Stimulated activated CD8-positive, alpha-beta memory T cell treated with anti-CD3 and anti-CD28 coated beads, Interleukin-12 subunit alpha, Interleukin-12 subunit beta, amount 100 ng/mL, for 4 hours (primary cell): ENCODE data around the gene NSMCE4A.
"Not testable (repeated sequence)": the region's sequence is repeated elsewhere in the genome, so short reads cannot be mapped to it uniquely, and the experiment has no call there.

Experiments
- DNase-seq: peaks from one replicate; pipeline ENCODE4 v3.0.0-alpha.2; 2020; ENCODE audit warnings: low read depth

Gene NSMCE4A

GRCh38 chr10:121974535-121975294 lies at the start of gene NSMCE4A:
Gene NSMCE4A (minus strand): TSS chr10:121975217. CDS start chr10:121975165, 52 bp downstream.
- DNase-seq, result peak; percentile 62

- not testable (repeated sequence) for DNase-seq
Observed at GRCh38 chr10:122023257-122023656, 48.2 kb upstream of the NSMCE4A start.

GRCh38 chr10:122022276-122022675 lies 47.3 kb upstream of the NSMCE4A start:
- no peak for DNase-seq

GRCh38 chr10:122021828-122022227 lies 46.8 kb upstream of the NSMCE4A start:
- no peak for DNase-seq

- no peak for DNase-seq
Observed at GRCh38 chr10:122021379-122021778, 46.4 kb upstream of the NSMCE4A start.

DNA sequence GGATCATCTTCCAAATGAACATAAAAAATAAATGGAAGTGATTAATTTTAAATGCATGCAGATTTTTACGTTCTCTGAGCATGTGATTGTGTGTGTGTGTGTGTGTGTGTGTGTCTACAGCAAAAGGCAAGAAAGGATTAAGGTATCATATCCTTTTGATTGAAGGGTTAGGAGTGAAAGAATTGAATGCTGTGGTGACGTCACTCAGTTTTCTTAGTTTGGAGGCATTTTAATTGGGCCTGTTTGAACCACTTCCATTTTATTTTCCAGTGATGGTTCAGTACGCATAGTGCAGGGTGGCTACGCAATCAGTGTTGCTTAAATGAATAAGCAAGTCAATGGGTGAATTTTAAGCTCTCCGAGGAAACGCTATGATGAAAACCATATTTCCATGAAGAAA lies 45.2 kb upstream of the NSMCE4A start:
- no peak for DNase-seq

DNA sequence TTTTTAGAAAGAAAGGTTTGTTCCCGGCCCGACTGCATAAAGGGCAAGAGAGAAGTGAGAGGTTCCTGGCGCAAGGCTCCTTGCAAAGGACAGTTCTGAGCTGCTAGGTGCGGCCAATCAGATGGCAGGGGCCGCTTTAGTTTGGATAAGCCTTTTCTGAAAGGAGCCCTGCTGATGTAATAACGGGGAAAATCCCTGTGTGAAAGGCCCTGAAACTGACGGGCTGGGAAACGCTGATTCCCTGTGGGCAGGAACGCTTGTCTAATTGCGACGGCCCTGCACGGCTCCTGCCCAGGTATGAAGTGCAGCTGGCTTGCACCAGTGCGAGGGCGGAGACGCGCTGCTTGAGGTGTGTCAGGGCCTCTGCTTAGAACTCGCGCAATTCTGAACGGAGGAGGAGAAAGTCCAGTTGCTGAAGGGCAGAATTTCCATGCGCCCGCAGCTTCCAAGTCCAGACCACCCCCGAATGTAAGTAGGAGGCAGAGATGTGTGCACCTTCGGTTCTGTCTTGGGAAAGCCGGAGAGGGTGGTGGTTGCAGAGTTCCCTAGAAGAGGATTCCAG lies 44.5 kb upstream of the NSMCE4A start:
- DNase-seq, result no peak

GRCh38 chr10:122018951-122019413 lies 44.0 kb upstream of the NSMCE4A start:
- no peak for DNase-seq

DNA sequence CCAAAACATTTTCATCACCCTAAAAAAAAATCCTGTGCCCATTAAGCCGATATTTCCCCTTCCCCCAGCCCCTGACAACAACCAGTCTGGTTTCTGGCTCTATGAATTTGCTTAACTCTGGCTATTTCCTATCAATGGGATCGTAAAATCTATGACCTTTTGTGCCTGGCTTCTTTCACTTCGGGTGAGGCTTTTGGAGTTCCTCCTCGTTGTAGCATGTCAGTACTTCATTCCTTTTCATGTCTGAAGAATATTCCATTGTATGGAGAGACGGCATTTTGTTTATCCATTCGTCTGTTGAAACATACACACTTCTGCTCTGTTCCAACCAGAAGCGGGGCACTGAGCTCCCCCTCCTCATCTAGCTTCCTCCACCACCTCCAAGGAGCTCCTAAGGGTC lies 43.5 kb upstream of the NSMCE4A start:
- no peak for DNase-seq

GRCh38 chr10:122017926-122018325 lies 42.9 kb upstream of the NSMCE4A start:
- not testable (repeated sequence) for DNase-seq

GRCh38 chr10:122014652-122015248 lies 39.7 kb upstream of the NSMCE4A start:
- no peak for DNase-seq

DNA sequence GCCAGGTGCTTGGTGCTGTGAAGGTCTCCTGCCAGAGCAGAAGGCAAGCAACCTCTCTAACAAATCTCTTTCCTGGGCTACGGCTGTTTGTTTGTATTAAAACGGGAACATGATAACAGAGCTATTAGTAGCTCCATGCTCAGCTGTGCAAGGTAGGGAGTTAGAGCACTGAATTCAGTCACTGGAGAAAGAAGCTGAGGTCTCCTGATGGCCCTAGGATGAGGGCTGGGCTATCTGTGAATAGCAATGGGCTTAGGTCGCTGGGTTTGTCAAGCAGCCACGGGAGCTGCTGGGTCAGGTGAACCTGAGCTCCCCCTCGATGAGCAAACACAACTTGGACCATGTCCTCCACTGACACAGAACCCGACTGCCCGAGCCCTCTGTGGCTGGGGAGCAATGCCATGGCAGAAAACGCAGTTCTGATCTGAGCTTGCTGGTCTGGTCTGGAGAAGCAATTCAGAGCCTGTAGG lies 38.3 kb upstream of the NSMCE4A start:
- DNase-seq, result no peak

DNA sequence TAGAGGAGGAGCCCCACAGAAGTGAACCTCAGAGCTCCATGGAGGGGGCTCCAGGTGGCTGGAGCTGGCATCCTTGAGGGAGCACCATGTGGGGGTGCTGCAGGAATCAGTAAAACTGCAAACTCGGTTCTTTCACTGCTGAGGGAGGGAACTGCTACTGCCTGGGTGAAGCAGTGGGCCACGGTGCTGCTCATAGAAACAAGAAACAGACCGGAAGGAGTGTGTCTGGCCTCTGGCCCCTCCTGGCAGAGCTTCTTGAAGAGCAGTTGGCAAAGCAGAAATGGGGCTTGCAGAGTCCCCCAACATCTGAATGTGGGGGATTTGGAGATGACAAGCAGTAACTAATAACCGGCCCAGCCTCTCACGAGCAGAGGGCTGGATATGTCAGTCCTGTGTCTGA lies 37.7 kb upstream of the NSMCE4A start:
- DNase-seq, result no peak

GRCh38 chr10:122010405-122011050 lies 35.5 kb upstream of the NSMCE4A start:
- no peak for DNase-seq

DNA sequence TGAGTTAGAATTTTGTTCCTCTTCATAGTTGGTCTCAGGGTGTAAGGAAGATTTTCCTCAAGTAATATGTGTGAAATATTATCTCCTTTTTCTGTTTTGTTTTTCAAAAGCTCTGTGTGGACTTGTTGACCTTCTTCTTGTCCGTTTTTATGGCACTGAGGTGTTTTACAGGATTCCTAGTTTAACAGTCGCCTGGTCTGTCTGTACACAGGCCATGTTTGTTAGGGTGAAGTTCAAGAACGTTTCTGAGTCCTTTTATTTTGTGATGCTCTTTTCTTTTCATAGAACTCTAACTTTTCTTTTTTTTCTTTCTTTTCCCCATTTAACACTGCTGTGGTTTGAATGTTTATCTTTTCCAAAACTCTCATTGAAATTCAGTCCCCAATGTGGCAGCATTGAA lies 32.4 kb upstream of the NSMCE4A start:
- no peak for DNase-seq

DNA sequence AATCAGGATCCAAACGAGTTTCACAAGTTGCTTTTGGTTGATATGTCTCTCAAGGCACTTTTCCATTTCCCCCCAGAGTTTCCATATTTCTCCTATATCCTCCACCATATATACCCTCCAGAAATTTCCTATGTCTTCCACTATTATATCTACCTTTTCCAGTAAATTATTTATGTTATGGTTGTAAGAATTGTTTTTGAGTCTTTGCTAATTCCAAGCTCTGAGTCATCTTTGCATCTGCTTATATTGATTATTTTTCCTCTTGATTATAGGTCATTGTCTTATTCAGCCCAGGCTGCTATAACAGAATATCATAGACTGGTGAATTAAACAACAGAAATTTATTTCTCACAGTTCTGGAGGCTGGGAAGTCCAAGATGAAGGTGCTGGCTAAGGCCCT lies 26.7 kb upstream of the NSMCE4A start:
- no peak for DNase-seq

DNA sequence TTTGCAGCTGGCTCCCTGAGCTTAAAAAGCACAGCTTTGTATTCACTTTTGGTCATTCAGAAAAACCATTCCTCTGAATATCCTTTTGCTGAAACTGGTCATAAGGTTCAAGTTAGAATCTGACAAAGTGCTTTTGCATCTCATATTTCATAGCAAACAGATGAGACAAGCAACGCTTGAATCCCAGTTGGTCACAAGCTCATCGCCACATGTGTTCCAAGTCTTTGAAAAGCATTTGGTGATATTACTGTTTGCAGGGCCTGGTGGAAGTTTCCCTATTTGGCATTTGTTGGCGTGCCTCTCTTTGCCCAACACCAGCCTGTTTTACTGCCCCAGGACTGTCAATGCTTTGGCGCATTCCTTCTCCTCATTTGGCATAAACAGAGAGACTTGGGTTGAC lies 24.3 kb upstream of the NSMCE4A start:
- no peak for DNase-seq

DNA sequence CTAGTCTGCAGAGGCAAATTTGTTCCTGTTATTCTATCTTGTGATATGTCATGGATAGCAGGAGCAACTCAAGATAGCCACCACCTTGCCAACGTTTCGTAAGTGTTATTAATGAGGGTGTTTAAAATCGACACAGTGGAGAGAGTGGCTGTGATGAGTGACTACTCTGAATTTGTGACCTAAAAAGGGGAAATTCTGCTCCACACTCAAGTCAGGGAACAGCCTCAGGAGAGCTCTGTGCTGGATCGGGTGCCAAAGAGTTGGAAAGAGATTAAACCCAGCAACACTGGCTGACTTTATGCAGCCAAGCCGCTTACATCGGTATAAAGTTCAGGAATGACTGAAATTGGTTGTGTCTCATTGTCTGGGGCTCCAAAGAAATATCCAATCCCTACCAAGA lies 23.4 kb upstream of the NSMCE4A start:
- DNase-seq, result no peak

- DNase-seq, result no peak
Observed at GRCh38 chr10:121994429-121994941, 19.5 kb upstream of the NSMCE4A start.

- DNase-seq, result not testable (repeated sequence)
Observed at GRCh38 chr10:121991727-121992126, 16.7 kb upstream of the NSMCE4A start.

DNA sequence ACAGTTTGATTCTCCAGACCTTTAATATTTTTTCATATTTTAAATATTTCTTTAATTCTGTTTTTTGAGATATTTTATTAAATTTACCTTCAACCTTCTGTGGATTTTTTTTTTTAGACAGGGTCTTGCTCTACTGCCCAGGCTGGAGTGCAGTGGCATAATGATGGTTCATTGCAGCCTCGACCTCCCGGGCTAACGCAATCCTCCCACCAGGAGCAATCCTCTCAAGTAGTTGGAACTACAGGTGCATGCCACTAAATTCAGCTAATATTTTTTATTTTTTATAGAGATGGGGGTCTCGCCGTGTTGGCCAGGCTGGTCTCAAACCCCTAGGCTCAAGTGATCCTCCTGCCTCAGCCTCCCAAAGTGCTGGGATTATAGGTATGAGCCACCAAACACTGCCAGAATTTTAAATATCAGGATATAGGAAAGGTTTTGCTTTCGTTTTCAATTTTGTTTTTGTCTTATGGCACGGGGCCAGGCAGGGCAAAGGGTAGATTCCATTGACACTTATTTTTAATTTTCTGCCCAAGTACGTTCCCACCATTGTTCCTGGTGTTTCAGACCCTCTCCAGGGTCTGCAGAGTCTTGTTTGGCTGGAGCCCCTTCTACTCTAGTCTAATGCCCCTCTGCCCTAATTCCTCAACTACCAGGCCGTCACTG lies 15.1 kb upstream of the NSMCE4A start:
- no peak for DNase-seq
